Measurements from ENCODE around the gene IGFBP7.

- no peak for TF ChIP-seq CTCF (IDR thresholded peaks at IDR 0.05; ENCODE audit: low read length)
- TF ChIP-seq EZH2phosphoT487 (IDR thresholded peaks at IDR 0.05; ENCODE audit: low read length), result no peak
These were observed 59.1 kb downstream of the IGFBP7 start for GRCh38 chr4:57051095-57051494.

Measured in MM.1S (cell line).